ENCODE measurements around the gene FNDC3B. TPM values are rescaled to one million over a fixed set of nuclear protein-coding genes. Genes with fewer than 3 reads are reported as not detected.
A peak's percentile ranks its signal among the peaks of the same experiment; 100 is the strongest.

Gene FNDC3B
- total RNA-seq, 2 donors from 2014 or later = 80.6 to 107 TPM

DNA sequence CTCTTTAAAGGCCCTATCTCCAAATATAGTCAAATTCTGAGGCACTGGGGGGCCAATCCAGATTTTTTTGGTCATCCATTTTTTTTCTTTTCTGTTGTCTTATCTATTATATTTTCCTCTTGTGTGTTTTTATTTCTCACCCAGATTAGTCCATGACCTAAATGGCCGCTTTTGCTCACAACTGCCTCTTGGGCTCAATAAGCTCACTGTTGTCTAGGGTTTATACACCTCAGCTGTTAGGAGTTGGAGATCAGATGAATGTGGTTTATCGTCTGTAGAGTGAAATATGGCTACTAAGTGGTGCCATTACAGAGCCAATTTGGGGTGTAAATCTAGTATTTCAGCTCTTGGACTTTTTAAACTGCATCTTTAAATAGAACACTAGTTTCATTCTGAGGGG lies 235.5 kb downstream of the FNDC3B start:
- Histone ChIP-seq H3K36me3 (ENCODE audit: control insufficient read depth, insufficient read depth, low read length) (peaks cover 97% of the 10 kb centered on the region), H3K9ac (ENCODE audit: extremely low read depth, low read length, poor library complexity, severe bottlenecking) (no peak overlapping the region), H3K4me1 (ENCODE audit: control insufficient read depth, insufficient read depth, low read length) (no peaks in the 10 kb centered on the region), H3K4me3 (ENCODE audit: low read length) (no peak overlapping the region), H3K9me3 (ENCODE audit: control insufficient read depth, low read length) (no peaks in the 10 kb centered on the region), H3K27ac (ENCODE audit: low read depth, low read length) (no peak overlapping the region), H3K27me3 (ENCODE audit: control insufficient read depth, insufficient read depth, low read length, poor library complexity, severe bottlenecking) (no peaks in the 10 kb centered on the region)
- H3K4me1 Mint-ChIP-seq = peaks cover 3% of the 10 kb centered on the region
- TF ChIP-seq CTCF (conservative IDR thresholded peaks at IDR 0.05) = no peak
- no peak overlapping the region for H3K27ac Mint-ChIP-seq
- H3K36me3 Mint-ChIP-seq (ENCODE audit: low read depth) = peaks cover 52% of the 10 kb centered on the region
- WGBS, 2 experiments (ENCODE audit: insufficient coverage in 1 of 2, insufficient read length in 1 of 2) = 93 to 100% methylated on average over 1 to 2 of the region's 2 CpGs
- H3K27me3 Mint-ChIP-seq (ENCODE audit: insufficient read depth) = no peaks in the 10 kb centered on the region
- no peak for DNase-seq
- no peak overlapping the region for H3K4me3 Mint-ChIP-seq
- H3K9me3 Mint-ChIP-seq = no peaks in the 10 kb centered on the region

- Histone ChIP-seq H3K36me3 (ENCODE audit: control insufficient read depth, insufficient read depth, low read length) (peaks cover 97% of the 10 kb centered on the region), H3K9me3 (ENCODE audit: control insufficient read depth, low read length) (no peaks in the 10 kb centered on the region), H3K4me1 (ENCODE audit: control insufficient read depth, insufficient read depth, low read length) (no peaks in the 10 kb centered on the region), H3K27me3 (ENCODE audit: control insufficient read depth, insufficient read depth, low read length, poor library complexity, severe bottlenecking) (no peaks in the 10 kb centered on the region), H3K27ac (ENCODE audit: low read depth, low read length) (no peak overlapping the region), H3K9ac (ENCODE audit: extremely low read depth, low read length, poor library complexity, severe bottlenecking) (no peak overlapping the region), H3K4me3 (ENCODE audit: low read length) (no peak overlapping the region)
- TF ChIP-seq CTCF (conservative IDR thresholded peaks at IDR 0.05) = no peak
- Mint-ChIP-seq H3K4me1 (peaks cover 3% of the 10 kb centered on the region), H3K4me3 (no peak overlapping the region), H3K36me3 (ENCODE audit: low read depth) (peaks cover 50% of the 10 kb centered on the region), H3K27ac (peak overlapping the region; percentile 6), H3K27me3 (ENCODE audit: insufficient read depth) (no peaks in the 10 kb centered on the region), H3K9me3 (no peaks in the 10 kb centered on the region)
- WGBS, 2 experiments (ENCODE audit: insufficient coverage in 1 of 2, insufficient read length in 1 of 2) = 83 to 100% methylated on average over 1 of the region's 1 CpG
- DNase-seq = no peak
Observed at GRCh38 chr3:172275586-172275985, 236.2 kb downstream of the FNDC3B start.

- Histone ChIP-seq H3K27me3 (ENCODE audit: control insufficient read depth, insufficient read depth, low read length, poor library complexity, severe bottlenecking) (no peaks in the 10 kb centered on the region), H3K4me3 (ENCODE audit: low read length) (no peak overlapping the region), H3K27ac (ENCODE audit: low read depth, low read length) (no peak overlapping the region), H3K36me3 (ENCODE audit: control insufficient read depth, insufficient read depth, low read length) (peaks cover 92% of the 10 kb centered on the region), H3K4me1 (ENCODE audit: control insufficient read depth, insufficient read depth, low read length) (no peaks in the 10 kb centered on the region), H3K9ac (ENCODE audit: extremely low read depth, low read length, poor library complexity, severe bottlenecking) (no peak overlapping the region), H3K9me3 (ENCODE audit: control insufficient read depth, low read length) (no peaks in the 10 kb centered on the region)
- Mint-ChIP-seq H3K9me3 (no peaks in the 10 kb centered on the region), H3K36me3 (ENCODE audit: low read depth) (peaks cover 46% of the 10 kb centered on the region), H3K27me3 (ENCODE audit: insufficient read depth) (no peaks in the 10 kb centered on the region), H3K4me1 (peaks cover 3% of the 10 kb centered on the region), H3K4me3 (no peak overlapping the region), H3K27ac (no peak overlapping the region)
- DNase-seq = no peak
- peak; percentile 34 for TF ChIP-seq CTCF (conservative IDR thresholded peaks at IDR 0.05)
Observed at GRCh38 chr3:172276103-172276502, 236.7 kb downstream of the FNDC3B start.

Data from endodermal cell (in vitro differentiated cells).